ENCODE measurements around the gene PTPRM. TPM values are rescaled to one million over a fixed set of nuclear protein-coding genes. Genes with fewer than 3 reads are reported as not detected.

PTPRM gene
- total and polyA plus RNA-seq, 2 donors (not counting 3 experiments of a cell fraction or from before 2014, with no cell fraction given): 37.4 to 43.7 TPM

- POLR2A ChIA-PET: no interaction called here
- no TSS peak for BruUV-seq (replicated peaks)
These were observed 530.8 kb downstream of the PTPRM start for GRCh38 chr18:8097927-8098326.

More at GRCh38 chr18:8097927-8098326, 530.8 kb downstream of the PTPRM start:
- Histone ChIP-seq H2AFZ (ENCODE audit: low read depth, low read length) (no peak overlapping the region), H3K9me3 (replicated peaks; ENCODE audit: control insufficient read depth, insufficient read depth, low read length) (no peaks in the 10 kb centered on the region), H3K27me3 (ENCODE audit: control insufficient read depth in 2 of 2, insufficient read depth in 2 of 2, low read length in 2 of 2) (no peaks in the 10 kb centered on the region), H4K20me1 (replicated peaks; ENCODE audit: control insufficient read depth, extremely low read depth, insufficient read depth, low read length) (no peaks in the 10 kb centered on the region), H3K27ac (ENCODE audit: insufficient read depth, low read depth, low read length) (no peak overlapping the region), H3K4me1 (ENCODE audit: control insufficient read depth, extremely low read depth, insufficient read depth, low read length) (no peaks in the 10 kb centered on the region), H3K36me3 (ENCODE audit: control insufficient read depth in 2 of 2, extremely low read depth in 1 of 2, insufficient read depth in 2 of 2, low read length in 2 of 2) (no peaks in the 10 kb centered on the region), H3K4me2 (ENCODE audit: insufficient read depth, low read length) (no peak overlapping the region), H3K4me3 (replicated peaks in 1 of 3; ENCODE audit: insufficient read depth in 1 of 3, low read depth in 1 of 3, low read length in 3 of 3) (no peak overlapping the region), H3K9ac (replicated peaks; ENCODE audit: extremely low read depth, insufficient read depth, low read length) (no peak overlapping the region), H3K9me1 (replicated peaks; ENCODE audit: control insufficient read depth, extremely low read depth, insufficient read depth, low read length) (no peaks in the 10 kb centered on the region), H3K79me2 (ENCODE audit: control insufficient read depth, insufficient read depth, low read length) (no peaks in the 10 kb centered on the region)
- dilution Hi-C loops (cut with MboI; ENCODE audit: extremely low pct_ligation_motif_present, low sequenced_read_pairs): no loop called here
- TF ChIP-seq EZH2 (IDR thresholded peaks at IDR 0.05; ENCODE audit: borderline replicate concordance, low read depth, low read length, severe bottlenecking) (no peak), POLR2A (IDR thresholded peaks at IDR 0.05; ENCODE audit: low read depth, low read length) (no peak), FOS (IDR thresholded peaks at IDR 0.05; ENCODE audit: borderline replicate concordance, insufficient read depth, low read length) (no peak), CTCF (IDR thresholded peaks at IDR 0.05; ENCODE audit: extremely low read depth in 1 of 2, insufficient read depth in 1 of 2, low read depth in 1 of 2, low read length in 2 of 2) (no peak), GATA2 (IDR thresholded peaks at IDR 0.05; ENCODE audit: insufficient read depth, insufficient read length, low read depth, low read length) (no peak), MYC (IDR thresholded peaks at IDR 0.05; ENCODE audit: low read depth, low read length) (no peak), JUN (IDR thresholded peaks at IDR 0.05; ENCODE audit: borderline replicate concordance, insufficient read depth, insufficient read length, low read depth) (no peak), POLR2AphosphoS5 (IDR thresholded peaks at IDR 0.05; ENCODE audit: insufficient read depth, low read depth, low read length) (no peak)
- TF ChIP-seq, protein P1, sequence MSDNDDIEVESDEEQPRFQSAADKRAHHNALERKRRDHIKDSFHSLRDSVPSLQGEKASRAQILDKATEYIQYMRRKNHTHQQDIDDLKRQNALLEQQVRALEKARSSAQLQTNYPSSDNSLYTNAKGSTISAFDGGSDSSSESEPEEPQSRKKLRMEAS (IDR thresholded peaks at IDR 0.05; ENCODE audit: insufficient read depth, insufficient read length): no peak
- no peak for FAIRE-seq
- no peak for DNase-seq (ENCODE audit: low read depth, low spot score)
- CTCF ChIA-PET: interaction anchor here (1.2 to 1.4 kb wide), 2 partner anchors 284 to 308 kb away, joined by 3 read pairs; no protein-coding TSS in a partner anchor
- intact Hi-C loops (cut with micrococcal nuclease): no loop called here

Data from endothelial cell of umbilical vein (primary cell).